IMR-90 (cell line): ENCODE measurements around the gene KMT2E. TPM values are rescaled to one million over a fixed set of nuclear protein-coding genes. Genes with fewer than 3 reads are reported as not detected.

Source experiments
- ATAC-seq: fragments of 200-7000 bp; cut with Tn5 transposase; 2 replicates; pipeline ENCODE4 v1.9.1; 2020; ENCODE audit warnings: low read depth, mild to moderate bottlenecking, moderate library complexity
- BruUV-seq: library from RNA; stranded (reverse); fragments of 400-500 nt; replicated peaks from 2 replicates; lab custom pipeline; 2021; lab: Mats Ljungman, UMichigan
- CTCF ChIA-PET: fragments of 300-600 bp; formaldehyde crosslinking; extraction: SDS; loops from one replicate; lab custom pipeline; 2021; ENCODE audit warnings: antibody characterized with exemption; lab: Yijun Ruan, JAX
- POLR2A ChIA-PET: fragments of 300-600 bp; sonication (Branson Sonifier 250); formaldehyde crosslinking; loops from one replicate; lab custom pipeline; 2022; ENCODE audit warnings: antibody characterized with exemption; ENCODE audit not compliant: unreplicated experiment; lab: Charles Lee
- DNase-seq: peaks from one replicate; pipeline ENCODE4 v3.0.0; 2013
- H2AFZ ChIP-seq: replicated peaks from 2 replicates; pipeline ENCODE3; 2013; ENCODE audit warnings: low read length, mild to moderate bottlenecking; ENCODE audit not compliant: poor library complexity
- H2AK5ac ChIP-seq: 2 replicates; pipeline ENCODE4 v1.6.1; 2013; ENCODE audit warnings: low read depth, low read length, inconsistent platforms
- H2AK9ac ChIP-seq: replicated peaks from 2 replicates; pipeline ENCODE3; 2013; ENCODE audit warnings: mild to moderate bottlenecking, low read depth, low read length, moderate library complexity; ENCODE audit not compliant: poor library complexity
- H2BK120ac ChIP-seq: 2 replicates; pipeline ENCODE4 v1.6.1; 2013; ENCODE audit warnings: low read depth, low read length, inconsistent platforms
- H2BK15ac ChIP-seq: 3 replicates; pipeline ENCODE4 v1.6.1; 2013; ENCODE audit warnings: low read depth, low read length, inconsistent platforms
- H2BK20ac ChIP-seq: 2 replicates; pipeline ENCODE4 v1.6.1; 2013; ENCODE audit warnings: low read depth, mild to moderate bottlenecking, inconsistent platforms, low read length, moderate library complexity
- H2BK5ac ChIP-seq: 2 replicates; pipeline ENCODE4 v1.6.1; 2013; ENCODE audit warnings: mild to moderate bottlenecking, low read depth, low read length, inconsistent platforms; ENCODE audit not compliant: poor library complexity, severe bottlenecking
- H3K14ac ChIP-seq: replicated peaks from 2 replicates; pipeline ENCODE4 v1.6.1; 2013; ENCODE audit warnings: low read depth, low read length, inconsistent platforms
- H3K18ac ChIP-seq: 2 replicates; pipeline ENCODE4 v1.6.1; 2013; ENCODE audit warnings: low read depth, low read length, control low read depth
- H3K23ac ChIP-seq: 2 replicates; pipeline ENCODE4 v1.6.1; 2013; ENCODE audit warnings: low read depth, low read length, inconsistent platforms
- H3K27ac ChIP-seq: 2 replicates; pipeline ENCODE4 v1.5.1; 2013; ENCODE audit warnings: mild to moderate bottlenecking, control low read depth, low read length; ENCODE audit not compliant: insufficient read depth
- H3K27me3 ChIP-seq: 2 replicates; pipeline ENCODE4 v1.6.1; 2013; ENCODE audit warnings: low read length; ENCODE audit not compliant: control insufficient read depth, insufficient read depth
- H3K36me3 ChIP-seq: 2 replicates; pipeline ENCODE4 v1.6.1; 2013; ENCODE audit warnings: low read length, mixed read lengths; ENCODE audit not compliant: control insufficient read depth, insufficient read depth
- H3K4ac ChIP-seq: 2 replicates; pipeline ENCODE4 v1.6.1; 2013; ENCODE audit warnings: low read depth, low read length, inconsistent platforms
- H3K4me1 ChIP-seq: 2 replicates; pipeline ENCODE4 v1.6.1; 2013; ENCODE audit warnings: low read length, mixed read lengths; ENCODE audit not compliant: control insufficient read depth, insufficient read depth
- H3K4me2 ChIP-seq: 2 replicates; pipeline ENCODE4 v1.6.1; 2013; ENCODE audit warnings: low read depth, mild to moderate bottlenecking, control low read depth, low read length, moderate library complexity
- H3K4me3 ChIP-seq: 2 replicates; pipeline ENCODE4 v1.5.1; 2013; ENCODE audit warnings: low read depth, mild to moderate bottlenecking, control low read depth, low read length, moderate library complexity; ENCODE audit not compliant: insufficient read depth
- H3K56ac ChIP-seq: 2 replicates; pipeline ENCODE4 v1.6.1; 2013; ENCODE audit warnings: low read length, inconsistent platforms; ENCODE audit not compliant: insufficient read depth; ENCODE audit errors: extremely low read depth
- H3K79me1 ChIP-seq, 2 experiments: 2 replicates each; pipeline ENCODE4 v1.6.1; 2013; ENCODE audit warnings: low read length in 2 of 2, inconsistent platforms in 1 of 2, low read depth in 1 of 2
- H3K9ac ChIP-seq: 2 replicates; pipeline ENCODE4 v1.6.1; 2013; ENCODE audit warnings: low read depth, low read length, control low read depth
- H3K9me1 ChIP-seq: 2 replicates; pipeline ENCODE4 v1.6.1; 2013; ENCODE audit warnings: low read length, inconsistent platforms; ENCODE audit not compliant: insufficient read depth
- H3K9me3 ChIP-seq: 2 replicates; pipeline ENCODE4 v1.6.1; 2013; ENCODE audit warnings: low read length; ENCODE audit not compliant: control insufficient read depth, insufficient read depth
- H4K20me1 ChIP-seq: 2 replicates; pipeline ENCODE4 v1.6.1; 2013; ENCODE audit warnings: low read length, inconsistent platforms; ENCODE audit not compliant: insufficient read depth
- H4K5ac ChIP-seq: 2 replicates; pipeline ENCODE4 v1.6.1; 2013; ENCODE audit warnings: mild to moderate bottlenecking, low read depth, low read length, control low read depth
- H4K8ac ChIP-seq, 2 experiments: 2 replicates each; pipeline ENCODE4 v1.6.1; 2013; ENCODE audit warnings: low read depth in 2 of 2, low read length in 2 of 2, control low read depth in 1 of 2, inconsistent platforms in 1 of 2
- H4K91ac ChIP-seq: 2 replicates; pipeline ENCODE4 v1.6.1; 2013; ENCODE audit warnings: low read depth, low read length, inconsistent platforms; ENCODE audit not compliant: insufficient read depth
- BHLHE40 ChIP-seq: fragments of 150-350 bp; IDR thresholded peaks from 2 replicates; pipeline ENCODE4 v1.6.1; 2016; ENCODE audit warnings: mild to moderate bottlenecking, low read depth, low read length
- RCOR1 ChIP-seq: IDR thresholded peaks from 2 replicates; pipeline ENCODE4 v1.6.1; 2012; ENCODE audit warnings: mild to moderate bottlenecking, low read length, improper control_type of control experiment; ENCODE audit not compliant: insufficient replicate concordance
- WGBS, 2 experiments: methylation state at CpG; one replicate each; pipeline versions ENCODE4 v1.1.5 to v1.1.7; 2013; ENCODE audit warnings: missing lambda C conversion rate in 2 of 2; ENCODE audit not compliant: insufficient read length in 1 of 2; ENCODE audit errors: extremely low coverage in 2 of 2; 5-methylcytosine and 5-hydroxymethylcytosine counted together
- dilution Hi-C: fragments of 300-500 bp; cut with HindIII; formaldehyde crosslinking; loops from one replicate; pipeline ENCODE4 v1.14.3; 2018; ENCODE audit warnings: low sequenced_read_pairs; ENCODE audit not compliant: unreplicated experiment
- in situ Hi-C: fragments of 300-500 bp; cut with MboI; formaldehyde crosslinking; loops from 3 replicates; pipeline ENCODE4 v1.14.3; 2019; ENCODE audit warnings: low sequenced_read_pairs, inconsistent platforms, mixed read lengths
- intact Hi-C: fragments of 100-400 bp; cut with micrococcal nuclease; formaldehyde crosslinking; loops from 2 replicates; pipeline ENCODE4 v1.10.0; 2022
- polyA plus RNA-seq, 3 experiments: library from polyadenylated mRNA; depleted of rRNA; stranded (reverse); fragments of >200 nt; gene quantifications; 2 replicates each; pipeline ENCODE4 v1.2.3, GENCODE V29; 2012; ENCODE audit warnings: low replicate concordance in 1 of 3
- total RNA-seq: library from RNA; depleted of rRNA; stranded (reverse); fragments of >200 nt; gene quantifications from 2 replicates; pipeline ENCODE4 v1.2.3, GENCODE V29; 2012

Gene KMT2E
- total and polyA plus RNA-seq, 2 of the 4 experiments (the other 2 are of a cell fraction): 16.8 to 79.2 TPM

DNA sequence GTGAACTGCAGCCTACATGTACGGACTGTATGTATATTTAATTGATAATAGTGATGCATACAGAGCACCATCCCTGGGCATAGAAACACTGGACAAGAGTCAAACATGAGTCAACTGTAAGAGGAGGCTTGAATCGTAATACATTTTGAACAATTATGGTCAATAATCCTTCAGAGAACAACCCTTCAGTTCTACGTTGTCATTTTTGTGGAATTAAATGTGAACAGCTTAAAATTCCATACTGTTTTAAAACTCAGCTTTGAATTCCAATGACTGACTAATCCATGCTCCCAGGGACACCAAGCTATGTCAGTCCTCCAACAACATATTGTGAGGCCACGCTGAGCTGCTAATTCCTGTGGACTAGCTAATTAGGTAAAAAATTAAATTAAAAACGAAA is 41.5 kb upstream of the KMT2E start:
- peaks cover 26% of the 10 kb centered on the region for H3K4me1 ChIP-seq
- H4K20me1 ChIP-seq: no peaks in the 10 kb centered on the region
- no peak overlapping the region for H2AK9ac ChIP-seq
- DNase-seq (peak; percentile 87), ATAC-seq (peak; percentile 58)
- peaks cover 19% of the 10 kb centered on the region for H3K9me1 ChIP-seq
- peak overlapping the region; percentile 88 for H4K91ac ChIP-seq
- no CpG with 5 or more reads among the region's 5 CpGs for WGBS, 2 experiments
- H3K4me2 ChIP-seq: peak overlapping the region; percentile 61; the same call in 1 of the 2 replicates
- H4K5ac ChIP-seq: no peak overlapping the region; the same call in 1 of the 2 replicates
- no peak overlapping the region for H2AFZ ChIP-seq
- peak overlapping the region; percentile 95; the same call in 1 of the 2 replicates for H2BK20ac ChIP-seq
- peaks cover 0 to 22% of the 10 kb centered on the region in 2 experiments; a peak in 2 of 4 replicates for H3K79me1 ChIP-seq
- peak overlapping the region; percentile 73 for H3K18ac ChIP-seq
- no peak overlapping the region for H3K4me3 ChIP-seq
- H2AK5ac ChIP-seq: peak overlapping the region; percentile 95; the same call in 1 of the 2 replicates
- peak overlapping the region; percentile 20 to 91; a peak in 3 of 4 replicates for H4K8ac ChIP-seq
- peak overlapping the region; percentile 90 for H2BK5ac ChIP-seq
- TF ChIP-seq BHLHE40 (0 out of 2 replicates have a peak, but pooled peaks have one; percentile 11), RCOR1 (no peak)
- ChIA-PET POLR2A (interaction anchor here (0.7 kb wide), 1 partner anchor 41 kb away, joined by 3 read pairs; the partner anchor contains the start of gene KMT2E), CTCF (interaction anchor here (1.0 kb wide), 1 partner anchor 9 kb away, joined by 4 read pairs; no protein-coding TSS in a partner anchor)
- H3K14ac ChIP-seq: peak overlapping the region; percentile 96
- H3K9ac ChIP-seq: peak overlapping the region; percentile 2; the same call in 1 of the 2 replicates
- H3K9me3 ChIP-seq: no peaks in the 10 kb centered on the region
- no peaks in the 10 kb centered on the region for H3K27me3 ChIP-seq
- intact Hi-C loops (no loop called here), dilution Hi-C loops (no loop called here), in situ Hi-C loops (no loop called here)
- peak overlapping the region; percentile 96 for H3K4ac ChIP-seq
- H3K56ac ChIP-seq: peak overlapping the region; percentile 60
- H3K23ac ChIP-seq: peak overlapping the region; percentile 75; the same call in 1 of the 2 replicates
- no TSS peak for BruUV-seq
- H2BK120ac ChIP-seq: peak overlapping the region; percentile 94
- H3K27ac ChIP-seq: peak overlapping the region; percentile 83
- H2BK15ac ChIP-seq: peak overlapping the region; percentile 51; the same call in 2 of the 3 replicates
- peaks cover 1% of the 10 kb centered on the region; the same call in 1 of the 2 replicates for H3K36me3 ChIP-seq
